Mesenchymal stem cell (in vitro differentiated cells and primary cell): ENCODE data around the gene PAN3.
A peak's percentile ranks its signal among the peaks of the same experiment; 100 is the strongest.

Experiments
- DNase-seq: peaks from one replicate; pipeline ENCODE4 v3.0.0-alpha.2; 2013
- H2AFZ ChIP-seq: one replicate; pipeline ENCODE4 v1.6.1; 2013; ENCODE audit warnings: low read depth, mild to moderate bottlenecking, control low read depth, inconsistent platforms, low read length, moderate library complexity
- H2AK5ac ChIP-seq: 2 replicates; pipeline ENCODE4 v1.6.1; 2013; ENCODE audit warnings: low read length, moderate library complexity, mild to moderate bottlenecking, inconsistent platforms; ENCODE audit not compliant: severe bottlenecking
- H2BK120ac ChIP-seq: one replicate; pipeline ENCODE4 v1.6.1; 2013; ENCODE audit warnings: low read depth, mild to moderate bottlenecking, inconsistent platforms, low read length, moderate library complexity
- H2BK12ac ChIP-seq, 2 experiments: one replicate each; pipeline ENCODE4 v1.6.1; 2013; ENCODE audit warnings: inconsistent platforms in 2 of 2, low read length in 2 of 2, mild to moderate bottlenecking in 2 of 2, moderate library complexity in 2 of 2, control low read depth in 1 of 2
- H2BK15ac ChIP-seq: one replicate; pipeline ENCODE4 v1.6.1; 2013; ENCODE audit warnings: mild to moderate bottlenecking, low read depth, inconsistent platforms; ENCODE audit not compliant: poor library complexity, severe bottlenecking
- H2BK5ac ChIP-seq: 2 replicates; pipeline ENCODE4 v1.6.1; 2013; ENCODE audit warnings: low read depth, mild to moderate bottlenecking, low read length, control low read depth, inconsistent platforms; ENCODE audit not compliant: poor library complexity, severe bottlenecking
- H3K14ac ChIP-seq, 2 experiments: one replicate each; pipeline ENCODE4 v1.6.1; 2013; ENCODE audit warnings: inconsistent platforms in 2 of 2, low read length in 2 of 2, control low read depth in 1 of 2, mild to moderate bottlenecking in 1 of 2, moderate library complexity in 1 of 2
- H3K18ac ChIP-seq, 2 experiments: one replicate each; pipeline ENCODE4 v1.6.1; 2013; ENCODE audit warnings: inconsistent platforms in 2 of 2, low read length in 2 of 2, control low read depth in 1 of 2, low read depth in 1 of 2, mild to moderate bottlenecking in 1 of 2
- H3K23ac ChIP-seq, 2 experiments: one replicate each; pipeline ENCODE4 v1.6.1; 2013; ENCODE audit warnings: inconsistent platforms in 2 of 2, low read length in 2 of 2, mild to moderate bottlenecking in 2 of 2, moderate library complexity in 2 of 2, control low read depth in 1 of 2
- H3K27ac ChIP-seq: 2 replicates; pipeline ENCODE4 v1.5.1; 2013; ENCODE audit warnings: mild to moderate bottlenecking, moderate library complexity, low read length, control low read depth, inconsistent platforms; ENCODE audit not compliant: poor library complexity, severe bottlenecking
- H3K27me3 ChIP-seq, 2 experiments: 2 replicates each; pipeline versions ENCODE4 v1.6.1 to v1.7.0; 2013; ENCODE audit warnings: low read length in 2 of 2, mild to moderate bottlenecking in 2 of 2, moderate library complexity in 2 of 2, control low read depth in 1 of 2, inconsistent platforms in 1 of 2; ENCODE audit not compliant: control insufficient read depth in 1 of 2, insufficient read depth in 1 of 2
- H3K36me3 ChIP-seq, 2 experiments: 2 replicates each; pipeline versions ENCODE4 v1.6.1 to v1.7.0; 2013; ENCODE audit warnings: low read length in 2 of 2, control low read depth in 1 of 2, inconsistent platforms in 1 of 2, low read depth in 1 of 2, mild to moderate bottlenecking in 1 of 2; ENCODE audit not compliant: insufficient read depth in 2 of 2, control insufficient read depth in 1 of 2
- H3K4ac ChIP-seq, 2 experiments: one replicate each; pipeline ENCODE4 v1.6.1; 2013; ENCODE audit warnings: inconsistent platforms in 2 of 2, low read length in 2 of 2, mild to moderate bottlenecking in 2 of 2, moderate library complexity in 2 of 2, control low read depth in 1 of 2, low read depth in 1 of 2
- H3K4me1 ChIP-seq: 2 replicates; pipeline ENCODE4 v1.6.1; 2013; ENCODE audit warnings: low read depth, low read length, control low read depth; ENCODE audit not compliant: control insufficient read depth, insufficient read depth
- H3K4me2 ChIP-seq: 2 replicates; pipeline ENCODE4 v1.6.1; 2013; ENCODE audit warnings: low read length, mild to moderate bottlenecking, inconsistent platforms; ENCODE audit not compliant: poor library complexity, severe bottlenecking
- H3K4me3 ChIP-seq, 2 experiments: 2 replicates each; pipeline versions ENCODE4 v1.5.1 to v1.7.0; 2013; ENCODE audit warnings: low read length in 2 of 2, mild to moderate bottlenecking in 2 of 2, control low read depth in 1 of 2, low read depth in 1 of 2; ENCODE audit not compliant: insufficient read depth in 1 of 2
- H3K79me1 ChIP-seq: replicated peaks from 2 replicates; pipeline ENCODE4 v1.6.1; 2013; ENCODE audit warnings: mild to moderate bottlenecking, control low read depth, low read length, inconsistent platforms; ENCODE audit not compliant: poor library complexity, severe bottlenecking
- H3K9ac ChIP-seq: 2 replicates; pipeline ENCODE4 v1.7.0; 2013; ENCODE audit warnings: mild to moderate bottlenecking, low read length, moderate library complexity
- H3K9me3 ChIP-seq: 2 replicates; pipeline ENCODE4 v1.7.0; 2013; ENCODE audit warnings: mild to moderate bottlenecking, low read length; ENCODE audit not compliant: control insufficient read depth
- H4K8ac ChIP-seq: one replicate; pipeline ENCODE4 v1.6.1; 2013; ENCODE audit warnings: inconsistent platforms, mild to moderate bottlenecking, low read length, moderate library complexity
- H4K91ac ChIP-seq: one replicate; pipeline ENCODE4 v1.6.1; 2013; ENCODE audit warnings: mild to moderate bottlenecking, low read length, inconsistent platforms
- WGBS: methylation state at CpG from one replicate; pipeline ENCODE4 v1.1.7; 2013; ENCODE audit warnings: mixed read lengths; 5-methylcytosine and 5-hydroxymethylcytosine counted together

Gene PAN3

GRCh38 chr13:28299916-28300315, 161.6 kb downstream of the PAN3 start:
- Histone ChIP-seq H4K91ac (no peak overlapping the region), H3K27me3 (peaks cover 0 to 3% of the 10 kb centered on the region in 2 experiments), H3K27ac (no peak overlapping the region), H3K18ac (peak overlapping the region in 1 of 2 experiments; percentile 21), H3K9ac (no peak overlapping the region), H3K4ac (no peak overlapping the region), H3K23ac (no peak overlapping the region), H3K4me3 (no peak overlapping the region), H2AFZ (no peak overlapping the region), H2BK12ac (no peak overlapping the region), H3K4me2 (no peak overlapping the region), H3K9me3 (no peaks in the 10 kb centered on the region), H3K36me3 (peaks cover 7 to 8% of the 10 kb centered on the region in 2 experiments), H3K79me1 (no peaks in the 10 kb centered on the region), H4K8ac (no peak overlapping the region), H3K14ac (no peak overlapping the region), H2AK5ac (no peak overlapping the region), H3K4me1 (peaks cover 8% of the 10 kb centered on the region), H2BK15ac (no peak overlapping the region), H2BK5ac (no peak overlapping the region), H2BK120ac (no peak overlapping the region)
- DNase-seq = no peak
- 100% methylated on average over 1 of the region's 2 CpGs for WGBS

GRCh38 chr13:28301839-28302238, 163.5 kb downstream of the PAN3 start:
- H3K23ac ChIP-seq = no peak overlapping the region
- H3K4me3 ChIP-seq = no peak overlapping the region
- peaks cover 0 to 3% of the 10 kb centered on the region in 2 experiments for H3K36me3 ChIP-seq
- no peak overlapping the region for H3K27ac ChIP-seq
- no peak overlapping the region for H3K14ac ChIP-seq
- H3K79me1 ChIP-seq = no peaks in the 10 kb centered on the region
- DNase-seq = no peak
- H3K9me3 ChIP-seq = no peaks in the 10 kb centered on the region
- H2AFZ ChIP-seq = no peak overlapping the region
- no peak overlapping the region for H2BK5ac ChIP-seq
- no peak overlapping the region for H2BK15ac ChIP-seq
- no CpG with 5 or more reads among the region's 4 CpGs for WGBS
- H3K18ac ChIP-seq = no peak overlapping the region
- H3K4me1 ChIP-seq = peaks cover 6% of the 10 kb centered on the region
- no peak overlapping the region for H2BK120ac ChIP-seq
- H2AK5ac ChIP-seq = no peak overlapping the region
- no peak overlapping the region for H3K9ac ChIP-seq
- H3K4me2 ChIP-seq = no peak overlapping the region
- H3K27me3 ChIP-seq = peaks cover 0 to 6% of the 10 kb centered on the region in 2 experiments
- H4K91ac ChIP-seq = no peak overlapping the region
- H2BK12ac ChIP-seq = no peak overlapping the region
- no peak overlapping the region for H4K8ac ChIP-seq
- no peak overlapping the region for H3K4ac ChIP-seq

- H3K14ac ChIP-seq = no peak overlapping the region
- H2BK12ac ChIP-seq = no peak overlapping the region
- no peak overlapping the region for H3K4me3 ChIP-seq
- H3K9me3 ChIP-seq = no peaks in the 10 kb centered on the region
- H3K9ac ChIP-seq = no peak overlapping the region
- no peak overlapping the region for H4K8ac ChIP-seq
- H3K27ac ChIP-seq = no peak overlapping the region
- DNase-seq = no peak
- H2BK120ac ChIP-seq = no peak overlapping the region
- no peaks in the 10 kb centered on the region for H3K79me1 ChIP-seq
- no peak overlapping the region for H3K18ac ChIP-seq
- H3K4ac ChIP-seq = no peak overlapping the region
- no peak overlapping the region for H2BK15ac ChIP-seq
- no peak overlapping the region for H2AK5ac ChIP-seq
- no peak overlapping the region for H3K23ac ChIP-seq
- no peak overlapping the region for H2BK5ac ChIP-seq
- no peaks in the 10 kb centered on the region for H3K4me1 ChIP-seq
- H3K36me3 ChIP-seq = no peaks in the 10 kb centered on the region
- no peak overlapping the region for H2AFZ ChIP-seq
- 94% methylated on average over 9 of the region's 10 CpGs for WGBS
- peaks cover 0 to 11% of the 10 kb centered on the region in 2 experiments for H3K27me3 ChIP-seq
- H3K4me2 ChIP-seq = no peak overlapping the region
- no peak overlapping the region for H4K91ac ChIP-seq
These were observed 168.0 kb downstream of the PAN3 start for GRCh38 chr13:28306325-28306724.

GRCh38 chr13:28313579-28313978, 175.2 kb downstream of the PAN3 start:
- Histone ChIP-seq H3K23ac (no peak overlapping the region), H3K9ac (no peak overlapping the region)
- WGBS = 90% methylated on average over 5 of the region's 6 CpGs

More at GRCh38 chr13:28313579-28313978, 175.2 kb downstream of the PAN3 start:
- H3K4me1 ChIP-seq = peaks cover 5% of the 10 kb centered on the region
- no peak overlapping the region for H2BK15ac ChIP-seq
- peaks cover 0 to 4% of the 10 kb centered on the region in 2 experiments for H3K27me3 ChIP-seq
- no peaks in the 10 kb centered on the region for H3K36me3 ChIP-seq
- no peak overlapping the region for H4K8ac ChIP-seq
- no peak overlapping the region for H3K18ac ChIP-seq
- H3K79me1 ChIP-seq = no peaks in the 10 kb centered on the region
- no peak overlapping the region for H3K27ac ChIP-seq
- H3K4ac ChIP-seq = no peak overlapping the region
- no peak overlapping the region for H2BK120ac ChIP-seq
- no peak overlapping the region for H2BK5ac ChIP-seq
- no peak overlapping the region for H3K14ac ChIP-seq
- no peaks in the 10 kb centered on the region for H3K9me3 ChIP-seq
- peak; percentile 36 for DNase-seq
- no peak overlapping the region for H3K4me2 ChIP-seq
- H4K91ac ChIP-seq = no peak overlapping the region
- no peak overlapping the region for H3K4me3 ChIP-seq
- H2BK12ac ChIP-seq = no peak overlapping the region
- H2AFZ ChIP-seq = no peak overlapping the region
- H2AK5ac ChIP-seq = no peak overlapping the region
